H1 (cell line): ENCODE results near the gene RERE. TPM values are rescaled to one million over a fixed set of nuclear protein-coding genes. Genes with fewer than 3 reads are reported as not detected.

Experiments used
- CBX5 ChIP-seq: fragments of 300-800, 300-1000 bp; sonication (generic); IDR thresholded peaks from 2 replicates; pipeline ENCODE4 v1.7.1; 2016; ENCODE audit warnings: antibody characterized with exemption, low read length, low read depth
- CHD7 ChIP-seq: fragments of 300-600 bp; sonication (generic); IDR thresholded peaks from 2 replicates; pipeline ENCODE4 v1.7.1; 2012; ENCODE audit warnings: low read length, moderate library complexity, mild to moderate bottlenecking, inconsistent platforms; ENCODE audit not compliant: insufficient replicate concordance
- CTBP2 ChIP-seq: IDR thresholded peaks from 2 replicates; pipeline ENCODE4 v1.7.0; 2011; ENCODE audit warnings: borderline replicate concordance, mild to moderate bottlenecking, moderate library complexity, mixed read lengths, low read length; ENCODE audit not compliant: insufficient read depth, insufficient read length
- CTCF ChIP-seq, 3 experiments: IDR thresholded peaks; 1 replicate in 2 of 3; 2 replicates in 1 of 3; pipeline versions ENCODE4 v1.5.1 to v1.6.1; 2011; ENCODE audit warnings: low read length in 3 of 3, mild to moderate bottlenecking in 3 of 3, inconsistent platforms in 2 of 3, low read depth in 1 of 3, moderate library complexity in 1 of 3; ENCODE audit not compliant: insufficient read depth in 1 of 3; ENCODE audit errors: control extremely low read depth in 1 of 3
- RBBP5 ChIP-seq: IDR thresholded peaks from 2 replicates; pipeline ENCODE4 v1.7.1; 2012; ENCODE audit warnings: low read depth, mild to moderate bottlenecking, inconsistent platforms, low read length, moderate library complexity, borderline replicate concordance
- TAF7 ChIP-seq: optimal IDR thresholded peaks from 2 replicates; pipeline ENCODE3; 2011; ENCODE audit warnings: low read depth, mild to moderate bottlenecking, inconsistent platforms, low read length, moderate library complexity, borderline replicate concordance
- TEAD4 ChIP-seq: IDR thresholded peaks from 2 replicates; pipeline ENCODE4 v1.6.1; 2012; ENCODE audit warnings: low read depth, low read length, inconsistent platforms, mixed read lengths
- polyA plus RNA-seq, 7 experiments: library from polyadenylated mRNA; depleted of rRNA in 3 of 7; stranded (reverse) in 5 of 7; unstranded in 2 of 7; fragments of >200 nt in 5 of 7; fragments of 200-250 nt in 2 of 7; gene quantifications; 1 replicate in 5 of 7; 2 replicates in 1 of 7; 4 replicates in 1 of 7; pipeline versions ENCODE4 v1.2.1 to v1.2.3, GENCODE V29; 2011 to 2013; ENCODE audit warnings: missing spikeins in 2 of 7, mixed read lengths in 2 of 7
- total RNA-seq: library from RNA; stranded (reverse); fragmentation: NEBNext Ultra II Directional; extraction: Animal tissue kit (Norgen Biotek cat#: 25700); gene quantifications from 2 replicates; pipeline ENCODE4 v1.2.1, GENCODE V29; 2021

The RERE gene
- total and polyA plus RNA-seq, 2 of the 8 experiments (the other 6 are each of a cell fraction or from before 2014, with no cell fraction given): 15.3 to 142 TPM

GRCh38 chr1:8307628-8308027, 509.8 kb downstream of the RERE start (continued):
- TF ChIP-seq CHD7 (no peak), CTCF (IDR thresholded peaks at IDR 0.05; ENCODE audit: control extremely low read depth in 1 of 3, insufficient read depth in 1 of 3, low read depth in 1 of 3, low read length in 3 of 3) (no peak), TEAD4 (no peak), TAF7 (no peak), RBBP5 (no peak), CTBP2 (no peak), CBX5 (no peak)
